Lower lobe of right lung (tissue), 2 donors: ENCODE measurements around the gene LMNTD2. TPM values are rescaled to one million over a fixed set of nuclear protein-coding genes. Genes with fewer than 3 reads are reported as not detected.

ENCODE experiments used
- ATAC-seq, 2 donors: fragments of 200-7000 bp; cut with Tn5 transposase; one replicate each; pipeline ENCODE4 v1.9.1; 2020 to 2022; ENCODE audit warnings: mild to moderate bottlenecking in 2 of 2, moderate library complexity in 2 of 2
- DNase-seq: peaks from one replicate; pipeline ENCODE4 v3.0.0-alpha.2; 2020
- H3K27ac ChIP-seq: fragments of 200-600 bp; one replicate; pipeline ENCODE4 v1.8.0; 2022
- H3K27me3 ChIP-seq: fragments of 200-600 bp; one replicate; pipeline ENCODE4 v1.8.0; 2022; ENCODE audit warnings: low read depth
- H3K36me3 ChIP-seq: fragments of 200-600 bp; one replicate; pipeline ENCODE4 v1.8.0; 2022; ENCODE audit warnings: mild to moderate bottlenecking
- H3K4me1 ChIP-seq: fragments of 200-600 bp; one replicate; pipeline ENCODE4 v1.8.0; 2022
- H3K4me3 ChIP-seq: fragments of 200-600 bp; one replicate; pipeline ENCODE4 v1.8.0; 2022; ENCODE audit warnings: mild to moderate bottlenecking
- H3K9me3 ChIP-seq: fragments of 200-600 bp; one replicate; pipeline ENCODE4 v1.8.0; 2022
- CTCF ChIP-seq: fragments of 200-600 bp; IDR thresholded peaks from one replicate; pipeline ENCODE4 v1.8.0; 2022; ENCODE audit warnings: antibody characterized with exemption, mild to moderate bottlenecking
- intact Hi-C: fragments of 100-400 bp; cut with DNase I; formaldehyde crosslinking; loops from one replicate; pipeline ENCODE4 v1.11.0; 2022
- total RNA-seq: library from RNA; stranded (reverse); fragmentation: NEBNext Ultra II Directional; extraction: Animal tissue kit (Norgen Biotek cat#: 25700); gene quantifications from one replicate; pipeline ENCODE4 v1.2.1, GENCODE V29; 2021
- donor health status: DM: no; HTN: yes; CAD: no; lungs with severe emphysema.

The LMNTD2 gene
- total RNA-seq, 1 donor from 2014 or later = 6.0 TPM

DNA sequence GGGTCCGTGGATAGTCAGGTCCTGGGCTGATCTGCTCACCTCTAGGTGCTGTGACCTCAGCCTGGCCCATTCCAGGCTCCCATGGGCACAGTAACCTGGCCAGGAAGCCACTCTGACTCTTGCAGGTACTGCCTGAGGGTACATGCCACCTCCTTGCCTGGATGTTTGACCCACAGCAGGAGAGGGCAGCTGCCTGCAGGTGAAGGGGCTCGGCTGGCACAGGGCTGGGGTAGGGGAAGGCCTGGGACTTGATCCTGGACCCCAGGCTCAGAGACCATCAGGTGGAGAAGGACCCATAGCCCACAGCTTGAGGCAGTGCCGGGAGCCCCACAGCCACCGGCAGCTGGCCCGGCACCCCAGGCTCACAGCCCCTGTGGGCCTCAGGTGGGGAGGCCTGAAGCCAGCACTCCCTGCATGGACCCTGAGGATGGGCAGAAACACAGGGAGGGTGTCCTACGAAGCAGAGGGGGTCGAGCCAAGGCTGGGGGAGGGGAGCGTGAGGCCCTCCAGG lies 20.5 kb downstream of the LMNTD2 start:
- H3K4me3 ChIP-seq = no peak overlapping the region
- ATAC-seq (no peak), DNase-seq (no peak)
- H3K27ac ChIP-seq = no peak overlapping the region
- H3K9me3 ChIP-seq = no peaks in the 10 kb centered on the region
- intact Hi-C loops = no loop called here
- H3K4me1 ChIP-seq = peaks cover 21% of the 10 kb centered on the region
- H3K36me3 ChIP-seq = no peaks in the 10 kb centered on the region
- no peak for TF ChIP-seq CTCF
- H3K27me3 ChIP-seq = peaks cover 4% of the 10 kb centered on the region

DNA sequence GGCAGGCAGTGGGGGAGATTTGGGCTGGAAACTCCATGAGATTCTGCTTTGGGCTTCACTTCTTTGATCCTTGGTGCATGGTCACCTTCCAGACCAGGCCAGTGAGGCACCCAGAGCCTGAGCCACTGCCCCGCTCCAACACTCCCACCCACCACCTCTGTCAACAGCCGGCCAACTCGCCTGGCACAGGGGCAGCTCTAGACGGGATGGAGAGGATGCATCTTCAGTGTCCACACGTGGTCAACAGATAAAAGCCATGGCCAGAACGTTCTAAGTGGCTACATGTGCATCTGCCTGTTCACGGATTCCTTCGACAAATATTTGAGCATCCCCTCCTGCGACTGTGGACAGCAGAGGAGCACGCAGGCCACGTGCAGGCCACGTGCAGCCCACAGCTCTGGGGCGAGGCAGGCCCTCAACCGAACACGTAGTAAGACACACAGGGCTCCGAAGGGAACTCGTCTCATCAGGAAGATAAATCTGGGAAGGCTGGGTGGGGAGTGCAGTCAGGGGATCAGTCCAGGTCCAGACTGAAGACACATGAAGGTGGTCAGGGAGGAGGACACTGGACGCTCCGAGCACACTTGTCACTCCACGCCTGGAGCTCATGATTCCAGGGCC lies 22.0 kb downstream of the LMNTD2 start:
- no peak overlapping the region for H3K27ac ChIP-seq
- ATAC-seq (no peak), DNase-seq (peak; percentile 45)
- peaks cover 4% of the 10 kb centered on the region for H3K27me3 ChIP-seq
- TF ChIP-seq CTCF = no peak
- intact Hi-C loops = no loop called here
- H3K4me3 ChIP-seq = no peak overlapping the region
- H3K36me3 ChIP-seq = peaks cover 7% of the 10 kb centered on the region
- peaks cover 32% of the 10 kb centered on the region for H3K4me1 ChIP-seq
- no peaks in the 10 kb centered on the region for H3K9me3 ChIP-seq

- Histone ChIP-seq H3K27me3 (peaks cover 4% of the 10 kb centered on the region), H3K27ac (peak overlapping the region; percentile 85), H3K4me1 (peaks cover 34% of the 10 kb centered on the region), H3K9me3 (no peaks in the 10 kb centered on the region), H3K4me3 (peak overlapping the region; percentile 75), H3K36me3 (peaks cover 15% of the 10 kb centered on the region)
- TF ChIP-seq CTCF = no peak
- ATAC-seq (no peak), DNase-seq (no peak)
- intact Hi-C loops = no loop called here
These were observed 22.7 kb downstream of the LMNTD2 start for GRCh38 chr11:537622-538430.

GRCh38 chr11:536841-537621 lies 23.5 kb downstream of the LMNTD2 start, which contains the start of gene LRRC56:
Gene LRRC56 (plus strand): TSS chr11:537527. CDS start chr11:540685, 3,158 bp downstream.
- Histone ChIP-seq H3K4me1 (peaks cover 34% of the 10 kb centered on the region), H3K4me3 (peak within 1 kb of the TSS; percentile 75), H3K27me3 (peaks cover 4% of the 10 kb centered on the region), H3K9me3 (no peaks in the 10 kb centered on the region), H3K27ac (peak within 1 kb of the TSS; percentile 85), H3K36me3 (peaks cover 23% of the 10 kb centered on the region)
- no peak for TF ChIP-seq CTCF
- intact Hi-C loops = no loop called here
- ATAC-seq (peak; percentile 67 to 74), DNase-seq (peak; percentile 93)
